Ramos (cell line): ENCODE data around the gene SHROOM1.
"Not testable (repeated sequence)": the region's sequence is repeated elsewhere in the genome, so short reads cannot be mapped to it uniquely, and the experiment has no call there.

ENCODE experiments used
- in situ Hi-C: fragments of 300-500 bp; cut with MboI; formaldehyde crosslinking; loops from one replicate; pipeline ENCODE4 v1.14.3; 2022; ENCODE audit warnings: low sequenced_read_pairs; ENCODE audit not compliant: unreplicated experiment

SHROOM1 gene

GRCh38 chr5:132812781-132813598 lies 17.5 kb downstream of the SHROOM1 start, which contains the start of gene SOWAHA:
TSS of gene SOWAHA (plus strand) at chr5:132813302. CDS start at chr5:132813622, 320 bp downstream.
- in situ Hi-C loops: no loop called here

DNA sequence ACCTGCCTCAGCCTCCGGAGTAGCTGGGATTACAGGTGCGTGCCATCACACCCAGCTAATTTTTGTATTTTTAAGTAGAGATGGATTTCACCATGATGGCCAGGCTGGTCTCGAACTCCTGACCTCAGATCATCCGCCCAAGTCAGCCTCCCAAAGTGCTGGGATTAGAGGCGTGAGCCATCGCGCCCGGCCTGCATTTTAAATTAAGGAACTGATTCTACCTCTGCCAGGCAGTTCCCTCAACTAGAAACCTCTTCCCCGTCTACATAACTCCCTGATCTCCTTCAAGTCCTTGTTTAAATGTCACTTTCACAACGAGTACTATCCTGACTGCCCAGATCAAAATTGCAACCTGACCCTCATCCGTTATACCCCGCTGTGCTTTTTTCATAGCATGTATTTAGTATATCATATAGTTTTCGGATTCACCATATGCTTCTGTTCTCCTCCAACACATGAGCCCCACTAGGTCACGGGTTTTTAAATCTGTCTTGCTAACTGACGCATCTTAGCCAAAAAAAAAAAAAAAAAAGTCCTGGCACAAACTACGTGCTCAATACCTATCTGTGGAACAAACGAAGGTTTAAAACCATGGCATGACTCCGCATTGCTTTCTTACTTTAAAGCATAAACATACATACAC lies 18.2 kb downstream of the SHROOM1 start:
- in situ Hi-C loops: no loop called here

DNA sequence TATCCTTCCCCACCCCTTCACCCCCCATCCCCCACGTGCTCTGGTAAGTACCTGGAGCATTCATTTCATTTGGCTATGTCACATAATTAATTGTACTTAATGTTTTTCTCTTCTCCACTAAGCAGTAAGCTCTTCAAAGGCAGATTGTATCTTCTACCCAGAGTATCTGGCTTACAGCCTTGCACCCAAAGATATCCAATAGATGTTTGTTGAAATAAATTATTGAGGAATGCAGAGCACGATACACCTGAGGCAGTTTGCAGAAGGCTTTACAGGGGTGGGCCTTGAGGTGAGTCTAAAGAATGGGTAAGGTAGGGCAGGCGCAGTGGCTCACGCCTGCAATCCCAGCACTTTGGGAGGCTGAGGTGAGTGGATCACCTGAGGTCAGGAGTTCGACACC lies 19.8 kb downstream of the SHROOM1 start:
- in situ Hi-C loops: no loop called here

DNA sequence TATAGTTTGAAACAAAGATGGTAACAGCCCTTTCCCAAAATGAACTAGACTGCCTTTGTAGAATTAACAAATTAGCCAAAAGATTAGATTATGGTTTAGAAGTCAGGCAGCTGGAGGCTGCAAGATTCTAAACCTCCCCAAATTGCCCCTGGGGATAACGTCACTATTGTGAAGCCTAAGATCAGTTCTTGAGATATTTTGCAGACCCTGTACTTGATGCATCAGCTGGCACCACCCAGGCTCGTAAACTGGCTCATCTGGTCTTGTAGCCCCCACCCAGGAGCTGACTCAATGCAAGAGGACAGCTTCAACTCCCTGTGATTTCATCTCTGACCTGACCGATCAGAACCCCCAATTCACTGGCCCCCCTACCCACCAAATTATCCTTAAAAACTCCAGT lies 21.6 kb downstream of the SHROOM1 start:
- in situ Hi-C loops: no loop called here

GRCh38 chr5:132808448-132808847 lies 22.0 kb downstream of the SHROOM1 start:
- in situ Hi-C loops: no loop called here

DNA sequence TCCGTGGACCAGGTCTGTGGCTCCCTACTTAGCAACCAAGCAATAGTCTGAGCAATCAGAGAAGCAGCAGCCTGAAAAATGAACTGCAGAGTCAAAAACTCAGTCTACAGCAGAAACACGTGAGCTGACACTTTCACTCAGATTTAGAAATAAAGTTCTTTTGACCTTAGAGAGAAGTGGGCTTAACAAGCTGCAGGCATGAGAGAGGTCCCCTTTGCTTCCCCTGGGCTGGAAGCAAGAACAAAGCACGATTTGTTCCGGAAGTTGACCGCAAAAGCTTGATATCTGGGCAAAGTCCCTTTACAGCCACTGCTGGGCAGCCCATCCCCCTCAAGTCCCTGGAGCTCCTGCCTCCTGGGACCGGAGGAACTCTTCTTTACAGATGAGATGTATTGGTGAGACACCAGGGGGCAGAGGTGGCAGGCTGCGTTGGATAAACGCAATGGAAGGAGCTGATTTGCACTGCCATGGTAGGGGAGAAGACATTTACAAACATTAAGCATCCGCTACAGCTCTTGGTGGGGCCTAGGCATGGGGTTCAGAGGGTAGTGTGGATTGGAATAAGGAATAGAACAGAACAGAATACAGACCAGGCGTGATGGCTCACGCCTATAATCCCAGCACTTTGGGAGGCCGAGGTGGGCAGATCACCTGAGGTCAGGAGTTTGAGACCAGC lies 23.1 kb downstream of the SHROOM1 start:
- in situ Hi-C loops: no loop called here

DNA sequence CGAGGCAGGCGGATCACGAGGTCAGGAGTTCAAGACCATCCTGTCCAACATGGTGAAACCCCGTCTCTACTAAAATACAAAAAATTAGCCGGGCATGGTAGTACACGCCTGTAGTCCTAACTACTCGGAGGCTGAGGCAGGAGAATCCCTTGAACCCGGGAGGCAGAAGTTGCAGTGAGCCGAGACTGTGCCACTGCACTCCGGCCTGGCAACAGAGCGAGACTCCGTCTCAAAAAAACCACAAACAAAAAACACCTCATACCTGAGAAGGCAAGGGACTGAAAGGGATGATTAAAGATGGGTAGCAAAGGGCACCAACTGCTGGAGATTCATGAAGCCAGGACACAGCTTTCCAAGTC lies 23.7 kb downstream of the SHROOM1 start:
- in situ Hi-C loops: not testable (repeated sequence)

DNA sequence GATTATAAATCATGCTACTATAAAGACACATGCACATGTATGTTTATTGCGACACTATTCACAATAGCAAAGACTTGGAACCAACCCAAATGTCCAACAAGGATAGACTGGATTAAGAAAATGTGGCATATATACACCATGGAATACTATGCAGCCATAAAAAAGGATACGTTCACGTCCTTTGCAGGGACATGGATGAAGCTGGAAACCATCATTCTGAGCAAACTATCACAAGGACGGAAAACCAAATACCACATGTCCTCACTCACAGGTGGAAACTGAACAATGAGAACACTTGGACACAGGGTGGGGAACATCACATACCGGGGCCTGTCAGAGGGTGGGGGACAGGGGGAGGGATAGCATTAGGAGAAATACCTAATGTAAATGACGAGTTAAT lies 24.6 kb downstream of the SHROOM1 start:
- in situ Hi-C loops: not testable (repeated sequence)

DNA sequence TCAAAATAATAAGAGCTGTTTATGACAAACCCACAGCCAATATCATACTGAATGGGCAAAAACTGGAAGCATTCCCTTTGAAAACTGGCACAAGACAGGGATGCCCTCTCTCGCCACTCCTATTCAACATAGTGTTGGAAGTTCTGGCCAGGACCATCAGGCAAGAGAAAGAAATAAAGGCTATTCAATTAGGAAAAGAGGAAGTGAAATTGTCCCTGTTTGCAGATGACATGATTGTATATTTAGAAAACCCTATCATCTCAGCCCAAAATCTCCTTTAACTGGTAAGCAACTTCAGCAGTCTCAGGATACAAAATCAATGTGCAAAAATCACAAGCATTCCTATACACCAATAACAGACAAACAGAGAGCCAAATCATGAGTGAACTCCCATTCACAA lies 26.2 kb downstream of the SHROOM1 start:
- in situ Hi-C loops: not testable (repeated sequence)

- in situ Hi-C loops: not testable (repeated sequence)
Measured at GRCh38 chr5:132802685-132803066, 27.8 kb downstream of the SHROOM1 start.

GRCh38 chr5:132802044-132802684 lies 28.3 kb downstream of the SHROOM1 start:
- in situ Hi-C loops: no loop called here

GRCh38 chr5:132800545-132800944 lies 29.9 kb downstream of the SHROOM1 start:
- in situ Hi-C loops: no loop called here

- in situ Hi-C loops: no loop called here
Measured at GRCh38 chr5:132799392-132799791, 31.1 kb downstream of the SHROOM1 start.

DNA sequence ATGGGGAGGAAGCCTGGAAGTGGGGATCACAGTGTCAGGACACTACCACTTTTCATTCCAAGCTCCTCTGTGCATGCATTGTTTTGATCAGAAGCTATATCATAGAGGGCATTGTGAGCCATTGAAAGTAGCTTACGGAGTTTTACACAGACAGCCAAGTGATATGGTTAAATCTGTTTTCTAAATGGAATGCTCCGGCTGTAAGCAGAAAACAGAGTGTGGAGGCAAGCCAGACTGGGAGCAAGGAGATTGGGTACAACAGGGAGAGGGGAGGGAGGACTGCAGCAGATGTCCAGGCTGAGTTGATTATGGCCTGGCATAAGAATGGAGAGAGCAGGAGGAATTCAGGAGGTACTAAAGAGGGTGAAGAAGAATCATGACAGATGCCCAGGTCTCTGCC lies 32.8 kb downstream of the SHROOM1 start:
- in situ Hi-C loops: no loop called here

GRCh38 chr5:132791026-132791425 lies 39.4 kb downstream of the SHROOM1 start:
- in situ Hi-C loops: no loop called here

DNA sequence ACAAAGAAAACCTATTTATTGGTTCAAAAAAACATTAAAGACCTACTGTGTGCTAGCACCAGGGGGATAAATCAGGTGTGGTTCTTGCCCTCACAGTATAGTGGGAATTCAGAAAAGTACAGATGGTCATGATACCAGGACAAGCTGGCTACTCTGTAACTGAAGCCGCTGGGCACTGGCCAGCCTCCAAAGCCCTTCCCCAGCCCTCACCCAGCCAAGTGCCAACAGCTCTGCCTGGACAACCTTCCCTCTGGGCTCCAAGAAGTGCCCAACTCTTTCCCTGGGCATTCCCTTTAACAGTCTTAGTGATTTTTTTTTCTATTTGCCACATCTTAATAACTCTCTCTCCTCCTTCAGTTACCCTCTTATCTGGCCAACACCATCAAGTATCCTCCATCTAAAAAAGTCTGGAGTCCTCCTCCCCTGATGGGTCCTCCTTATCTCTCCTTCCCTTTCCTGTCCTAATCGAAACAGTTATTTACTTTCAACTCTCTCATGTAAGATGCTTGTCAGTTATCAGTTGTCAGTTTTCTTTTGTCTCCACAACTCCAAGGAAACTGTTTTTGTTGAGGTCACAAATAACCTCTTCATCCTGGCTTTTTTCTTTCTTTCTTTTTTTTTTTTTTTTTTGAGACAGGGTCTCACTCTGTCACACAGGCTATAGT lies 40.1 kb downstream of the SHROOM1 start:
- in situ Hi-C loops: no loop called here

DNA sequence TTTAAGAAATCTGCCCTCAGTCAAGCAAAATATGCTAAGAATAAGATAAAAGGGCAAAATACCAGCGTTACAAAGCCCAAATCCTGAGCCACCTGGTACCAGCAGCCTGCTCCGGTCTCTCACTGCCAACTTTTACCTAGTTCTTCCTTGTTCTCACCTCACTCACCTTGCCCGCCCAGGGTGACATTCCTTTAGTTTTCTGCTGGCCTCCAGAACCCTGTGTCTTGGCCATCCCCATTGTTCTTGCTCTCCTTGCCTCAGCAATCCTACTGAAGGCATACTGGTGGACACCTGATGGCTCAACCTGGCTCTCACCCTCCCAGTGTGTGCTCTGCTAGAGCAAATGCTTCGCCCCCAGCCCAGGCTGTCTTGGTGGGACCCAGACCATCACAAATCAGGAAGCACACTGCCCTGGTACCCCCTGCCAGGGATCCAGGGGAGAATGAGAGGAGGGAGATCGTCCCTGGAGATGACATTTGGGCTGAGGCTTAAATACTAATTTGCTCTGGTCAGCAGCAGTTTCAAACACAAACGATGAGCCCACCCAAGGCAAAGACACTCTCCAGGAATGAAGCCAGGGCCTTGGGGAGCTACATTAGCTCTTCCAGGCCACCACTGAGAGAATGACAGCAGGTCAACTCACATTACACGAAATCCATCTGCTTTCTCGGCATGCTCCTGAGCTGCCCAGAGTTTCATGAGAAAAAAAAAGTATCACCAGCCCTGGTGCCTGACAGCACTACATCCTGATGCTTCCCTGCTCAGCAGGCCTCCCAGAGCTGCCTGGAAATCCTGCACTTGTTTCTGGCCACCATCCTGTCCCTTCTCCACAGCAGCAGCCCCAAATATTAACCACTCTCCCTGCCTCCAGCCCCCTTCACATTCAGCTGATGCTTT lies 41.2 kb downstream of the SHROOM1 start:
- in situ Hi-C loops: no loop called here

- in situ Hi-C loops: no loop called here
Measured at GRCh38 chr5:132788508-132788907, 41.9 kb downstream of the SHROOM1 start.

DNA sequence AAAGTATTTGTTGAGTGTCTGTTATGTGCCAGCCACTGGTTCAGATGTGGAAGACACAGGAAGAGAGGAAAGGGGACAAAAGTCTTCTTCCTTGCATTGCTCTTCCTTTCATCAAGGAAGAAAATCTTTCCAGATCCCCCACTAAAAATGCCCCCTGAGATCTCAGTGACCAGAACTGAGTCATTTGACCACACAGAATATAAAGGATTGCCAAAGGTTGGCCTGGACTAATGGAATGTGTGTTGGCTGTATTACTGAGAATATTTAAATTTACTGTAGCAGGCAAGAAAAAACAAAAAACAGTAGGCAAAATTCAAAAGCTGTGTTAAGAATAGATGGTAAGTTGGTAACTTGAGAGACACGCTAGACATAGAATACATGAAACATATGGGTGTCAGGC lies 43.4 kb downstream of the SHROOM1 start:
- in situ Hi-C loops: no loop called here
